ENCODE data around the gene RCE1.

RCE1 gene

DNA sequence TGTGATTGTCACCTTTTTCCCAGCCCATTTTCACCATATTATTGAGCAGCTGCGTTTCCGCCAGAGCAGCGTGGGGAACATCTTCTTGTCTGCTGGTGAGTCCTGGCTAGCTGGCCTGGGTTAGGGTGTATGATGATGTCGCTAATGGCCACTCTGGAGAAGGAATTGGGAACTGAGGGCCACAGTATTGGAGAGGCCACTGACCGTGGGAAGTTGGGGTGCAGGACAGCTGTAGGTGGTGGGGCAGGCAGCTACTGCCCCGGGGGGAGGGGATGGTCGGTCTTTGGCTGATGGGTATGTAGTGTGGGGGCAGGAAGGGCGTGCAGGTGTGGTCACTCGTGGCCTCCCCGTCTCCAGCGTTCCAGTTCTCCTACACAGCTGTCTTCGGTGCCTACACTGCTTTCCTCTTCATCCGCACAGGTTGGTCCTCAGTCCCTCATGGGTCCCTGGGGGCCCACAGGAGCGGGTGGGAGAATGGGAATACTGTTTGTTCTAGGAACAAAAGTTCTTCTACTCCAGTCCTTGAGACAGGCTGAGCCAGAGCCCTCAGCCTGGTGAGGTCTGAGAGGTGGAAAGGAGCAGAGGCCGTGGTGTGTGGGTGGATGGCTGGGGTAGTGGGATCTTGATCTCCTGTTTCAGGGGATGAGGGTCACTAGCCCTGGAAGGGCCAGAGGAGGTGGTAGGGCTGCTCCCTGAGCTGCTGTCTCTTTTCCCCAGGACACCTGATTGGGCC is 2.1 kb downstream of the RCE1 start:
- DNase-seq, result no peak

DNA sequence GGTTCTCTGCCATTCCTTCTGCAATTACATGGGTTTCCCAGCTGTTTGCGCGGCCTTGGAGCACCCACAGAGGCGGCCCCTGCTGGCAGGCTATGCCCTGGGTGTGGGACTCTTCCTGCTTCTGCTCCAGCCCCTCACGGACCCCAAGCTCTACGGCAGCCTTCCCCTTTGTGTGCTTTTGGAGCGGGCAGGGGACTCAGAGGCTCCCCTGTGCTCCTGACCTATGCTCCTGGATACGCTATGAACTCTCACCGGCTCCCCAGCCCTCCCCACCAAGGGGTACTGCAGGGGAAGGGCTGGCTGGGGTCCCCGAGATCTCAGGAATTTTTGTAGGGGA is 2.6 kb downstream of the RCE1 start:
- no peak for DNase-seq

DNA sequence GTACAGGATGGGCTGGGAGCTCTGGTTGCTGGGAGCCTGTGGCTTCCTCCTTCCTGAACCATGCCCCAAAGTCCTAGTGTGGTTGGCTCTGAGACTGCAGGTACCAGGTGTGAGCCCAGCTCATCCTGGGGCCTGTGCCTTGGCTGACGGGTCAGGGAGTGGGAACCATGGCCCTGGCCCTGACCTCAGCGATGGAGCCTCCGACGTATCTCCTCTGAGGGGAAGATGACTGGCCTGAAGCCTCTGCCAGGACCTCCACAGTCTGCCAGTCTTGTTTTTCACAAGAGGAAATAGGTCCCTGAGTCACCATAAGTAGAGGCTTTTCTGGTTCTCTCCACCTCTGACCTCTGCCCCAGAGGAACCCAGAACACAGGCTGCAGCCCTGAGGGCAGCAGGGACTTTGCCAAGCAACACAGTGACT is 3.4 kb downstream of the RCE1 start:
- peak; percentile 27 for DNase-seq

DNA sequence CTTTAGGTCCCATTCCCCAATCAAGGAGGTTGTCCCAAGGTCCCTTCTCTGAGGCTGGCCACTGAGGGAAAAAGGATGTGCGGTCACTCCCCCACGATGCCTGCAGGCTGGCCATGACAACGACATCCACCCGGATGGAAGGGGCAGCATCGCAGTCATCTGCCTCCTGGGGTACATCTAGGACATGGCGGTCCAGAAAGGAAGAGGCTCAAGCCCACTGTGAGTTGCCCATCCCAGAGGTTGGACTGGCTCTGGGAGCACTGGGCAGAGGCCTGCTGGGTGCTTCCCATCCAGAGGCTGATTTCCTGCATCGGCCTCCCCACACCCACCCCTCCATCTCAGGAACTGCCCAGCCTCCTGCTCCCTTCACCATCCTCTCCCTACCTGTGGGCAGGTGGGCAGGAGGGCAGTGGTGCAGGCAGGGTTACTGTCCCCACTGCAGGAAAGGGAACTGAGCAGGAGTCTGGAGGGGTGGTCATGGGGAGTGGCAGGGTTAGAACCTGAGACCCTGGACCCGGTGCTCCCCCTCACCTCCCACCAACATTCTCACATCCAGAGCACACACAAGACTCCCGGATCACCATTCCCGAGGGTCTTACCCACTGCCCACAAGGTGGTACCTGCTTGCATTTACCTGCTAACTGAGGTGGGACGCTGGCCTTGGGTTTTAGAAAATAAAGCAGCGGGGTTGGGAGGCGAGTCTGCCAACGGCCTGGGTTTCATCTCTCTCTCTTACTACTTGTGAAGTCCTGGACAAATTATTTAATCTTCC is 4.4 kb downstream of the RCE1 start:
- DNase-seq, result no peak

DNA sequence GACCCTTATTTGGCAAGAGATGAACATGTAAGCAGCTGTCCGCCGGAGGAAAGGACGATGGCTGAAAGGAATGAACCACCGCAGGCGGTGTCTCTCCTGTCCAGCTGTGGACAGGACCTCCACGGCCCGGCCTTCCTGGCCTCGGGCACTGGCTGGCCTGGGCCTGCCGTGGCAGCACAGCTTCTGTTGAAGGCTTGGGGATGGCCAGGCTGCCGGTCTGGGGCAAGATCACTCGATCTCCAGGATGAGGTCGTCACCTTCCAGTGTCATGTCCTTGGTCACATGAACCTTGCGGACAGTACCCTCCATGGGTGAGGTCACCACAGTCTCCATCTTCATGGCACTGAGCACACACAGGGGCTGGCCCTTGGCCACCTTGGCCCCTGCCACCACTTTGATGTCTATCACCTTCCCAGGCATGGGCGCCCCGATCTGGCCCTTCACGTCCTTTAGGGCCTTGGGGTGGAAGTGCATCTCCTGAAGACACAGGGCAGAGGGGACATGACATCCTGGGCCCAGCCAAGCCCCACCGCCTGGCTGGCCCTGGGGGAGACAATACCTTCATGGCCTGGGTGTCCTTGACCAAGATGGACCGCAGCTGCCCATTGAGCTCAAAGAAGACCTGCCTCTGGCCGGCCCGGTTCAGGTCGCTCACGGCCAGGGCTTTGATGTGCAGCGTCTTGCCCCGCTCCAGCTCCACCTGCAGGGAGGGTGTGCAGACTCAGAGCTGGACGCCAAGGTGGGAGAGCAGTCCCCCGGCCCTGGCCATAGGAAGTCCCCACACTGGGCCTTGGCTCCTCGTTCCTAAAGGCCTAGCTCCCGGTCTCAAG is 5.6 kb downstream of the RCE1 start:
- no peak for DNase-seq

DNA sequence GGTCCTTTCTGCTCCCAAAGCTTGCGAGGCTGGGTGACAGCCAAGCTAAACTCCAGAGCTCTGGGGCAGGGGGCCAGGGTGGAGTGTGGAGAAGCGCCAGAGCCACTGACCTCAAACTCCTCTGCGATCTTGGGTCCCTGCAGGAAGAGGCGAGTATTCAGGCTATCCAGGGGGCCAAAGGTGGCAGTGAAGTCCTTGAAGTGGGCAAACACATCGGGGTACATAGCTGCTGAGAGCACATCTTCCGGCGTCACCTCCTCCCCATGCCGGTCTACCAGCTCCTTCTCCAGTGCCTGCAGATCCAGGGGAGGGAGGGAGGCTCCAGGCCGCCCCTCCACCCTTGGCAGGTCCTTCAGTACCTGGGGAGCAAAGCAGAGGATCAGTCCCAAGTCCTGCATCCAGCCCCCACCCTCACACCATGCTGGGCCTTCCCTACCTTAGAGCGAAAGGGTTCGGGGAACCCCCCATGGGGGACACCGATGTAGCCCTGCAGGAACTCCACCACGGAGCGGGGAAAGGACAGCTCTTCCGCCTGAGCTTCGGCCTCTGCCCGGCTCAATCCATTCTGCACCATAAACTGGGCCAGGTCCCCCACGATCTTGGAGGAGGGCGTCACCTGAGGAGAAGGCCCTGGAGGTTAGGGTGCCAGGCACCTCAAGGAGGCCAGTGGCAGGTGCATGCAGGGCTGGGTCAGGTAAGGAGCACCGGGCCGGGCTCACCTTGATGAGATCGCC is 6.4 kb downstream of the RCE1 start:
- DNase-seq, result no peak

DNA sequence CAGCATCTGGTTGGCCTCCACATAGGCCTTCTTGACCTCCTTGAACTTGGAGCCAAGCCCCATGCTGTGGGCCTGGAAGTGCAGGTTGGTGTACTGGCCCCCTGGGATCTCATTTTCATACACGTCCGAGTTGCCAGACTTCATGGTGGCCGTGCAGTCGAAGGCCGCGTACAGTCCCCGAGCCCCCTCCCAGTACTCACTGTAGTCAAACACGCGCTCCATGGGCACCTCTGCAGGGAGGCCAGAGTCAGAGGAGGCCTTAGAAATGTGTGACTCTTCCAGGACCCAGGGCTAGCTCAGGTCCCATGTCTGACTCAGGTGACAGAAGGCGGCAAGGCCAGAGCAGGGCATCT is 7.0 kb downstream of the RCE1 start:
- no peak for DNase-seq

DNA sequence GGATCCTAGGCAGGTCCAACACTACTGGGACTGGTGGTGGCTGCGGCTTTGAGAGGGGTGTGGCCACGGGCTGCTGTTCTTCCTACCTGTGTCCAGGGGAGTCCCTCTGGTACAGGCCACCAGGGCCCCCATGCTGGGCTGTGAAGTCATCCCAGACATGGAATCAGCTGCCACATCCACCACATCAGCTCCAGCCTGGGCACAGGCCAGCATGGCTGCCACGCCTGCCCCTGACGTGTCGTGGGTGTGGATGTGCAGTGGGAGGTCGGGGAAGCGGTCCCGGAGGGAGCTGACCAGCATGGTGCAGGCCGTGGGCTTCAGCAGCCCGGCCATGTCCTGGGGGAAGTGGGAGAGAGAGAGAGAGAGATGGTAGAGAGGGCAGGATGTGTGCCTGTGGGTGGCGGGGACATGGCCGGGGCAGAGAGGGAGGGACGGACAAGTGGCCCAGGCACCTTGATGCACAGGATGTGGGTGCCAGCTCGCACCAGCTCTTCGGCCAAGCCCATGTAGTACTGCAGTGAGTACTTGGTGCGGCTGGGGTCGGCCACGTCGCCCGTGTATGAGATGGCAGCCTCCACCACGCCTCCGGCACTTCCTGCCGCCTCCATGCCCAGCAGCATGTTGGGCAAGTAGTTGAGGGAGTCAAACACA is 7.5 kb downstream of the RCE1 start:
- no peak for DNase-seq

DNA sequence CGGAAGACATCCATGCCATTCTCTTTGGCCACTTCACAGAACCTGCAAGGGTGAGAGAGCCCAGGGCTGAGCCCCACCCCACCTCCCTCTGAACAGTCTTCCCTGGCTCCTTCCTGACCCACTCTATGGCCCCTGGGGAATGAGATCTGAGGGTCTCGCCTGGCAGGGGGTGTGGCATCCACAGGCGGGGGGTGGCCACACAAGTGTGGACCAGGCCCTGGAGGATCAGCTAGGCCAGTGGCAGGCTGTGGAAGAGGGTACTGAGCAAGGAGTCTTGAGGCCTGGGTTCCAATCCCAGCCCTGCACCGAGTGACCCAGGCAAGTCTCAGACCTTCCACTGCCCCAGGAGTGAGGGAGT is 8.0 kb downstream of the RCE1 start:
- no peak for DNase-seq

DNA sequence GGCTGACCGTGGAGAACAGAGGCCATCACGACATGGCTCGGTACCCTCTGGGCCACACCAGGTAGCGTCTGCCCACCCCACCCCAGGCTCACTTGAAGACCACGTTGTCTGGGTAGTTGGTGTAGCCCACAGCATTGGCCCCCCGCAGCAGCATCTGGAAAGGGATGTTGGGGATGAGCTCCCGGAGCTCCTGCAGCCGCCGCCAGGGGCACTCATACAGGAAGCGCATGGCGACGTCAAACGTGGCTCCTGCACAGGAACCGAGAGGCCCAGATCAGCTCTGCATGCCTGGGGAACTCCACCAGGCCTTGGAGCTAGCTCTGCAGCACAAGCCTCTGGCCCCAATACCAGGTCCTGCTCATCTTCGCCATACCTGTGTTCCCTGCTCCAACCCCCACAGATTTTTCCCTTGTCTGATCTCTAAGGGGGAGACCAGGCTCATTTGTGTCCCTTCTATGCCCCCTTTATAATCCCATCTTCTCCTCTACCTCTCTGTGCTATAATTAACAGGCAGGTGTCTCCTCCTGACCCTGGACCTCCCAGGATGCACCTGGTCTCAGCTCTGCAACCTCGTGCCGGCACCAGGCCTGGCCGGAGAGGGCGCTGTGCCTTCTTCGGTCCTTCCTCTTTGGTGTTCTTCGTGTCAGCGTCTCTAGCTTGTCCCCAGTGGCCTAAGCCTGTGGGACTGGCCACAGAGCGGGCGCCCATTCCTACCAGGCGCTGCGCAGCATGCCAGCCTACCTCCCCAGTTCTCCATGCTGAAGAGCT is 8.6 kb downstream of the RCE1 start:
- DNase-seq, result no peak

DNA sequence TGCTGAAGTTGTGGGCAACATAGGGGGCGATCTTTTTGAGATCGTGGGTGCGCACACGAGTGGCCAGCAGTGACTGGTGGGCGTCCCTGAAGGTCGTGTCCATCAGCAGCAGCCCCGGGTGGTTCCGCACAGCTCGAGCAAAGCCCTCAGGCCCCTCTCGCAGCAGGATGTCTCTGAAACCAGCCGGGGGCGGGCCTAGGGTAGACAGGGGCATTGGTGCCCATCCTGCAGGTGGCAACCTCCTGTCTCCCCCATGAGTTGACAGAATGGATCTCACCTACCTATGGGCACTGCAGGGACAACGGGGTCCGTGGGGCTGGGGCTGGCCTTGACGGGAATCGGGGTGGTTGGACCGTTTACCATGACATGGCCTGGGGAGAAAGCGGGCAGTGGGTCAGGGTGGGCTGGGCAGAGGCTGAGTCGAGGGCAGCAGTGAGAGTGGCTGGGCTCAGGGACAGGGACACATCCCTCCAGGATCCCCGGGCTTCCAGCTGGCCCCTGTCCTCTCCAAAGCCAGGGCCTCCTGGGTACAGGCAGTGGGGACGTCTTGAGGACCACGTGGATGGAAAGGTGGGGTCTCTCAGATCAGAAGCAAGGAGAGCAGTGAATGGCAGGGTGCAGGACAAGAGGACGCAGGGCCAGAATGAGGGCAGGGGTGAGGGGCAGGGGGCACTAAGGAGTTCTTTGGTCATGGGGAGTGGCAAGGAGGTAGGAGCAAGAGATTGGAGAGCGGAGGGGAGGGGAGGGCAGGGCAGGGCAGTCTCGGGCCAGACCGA is 9.4 kb downstream of the RCE1 start:
- DNase-seq, result no peak

DNA sequence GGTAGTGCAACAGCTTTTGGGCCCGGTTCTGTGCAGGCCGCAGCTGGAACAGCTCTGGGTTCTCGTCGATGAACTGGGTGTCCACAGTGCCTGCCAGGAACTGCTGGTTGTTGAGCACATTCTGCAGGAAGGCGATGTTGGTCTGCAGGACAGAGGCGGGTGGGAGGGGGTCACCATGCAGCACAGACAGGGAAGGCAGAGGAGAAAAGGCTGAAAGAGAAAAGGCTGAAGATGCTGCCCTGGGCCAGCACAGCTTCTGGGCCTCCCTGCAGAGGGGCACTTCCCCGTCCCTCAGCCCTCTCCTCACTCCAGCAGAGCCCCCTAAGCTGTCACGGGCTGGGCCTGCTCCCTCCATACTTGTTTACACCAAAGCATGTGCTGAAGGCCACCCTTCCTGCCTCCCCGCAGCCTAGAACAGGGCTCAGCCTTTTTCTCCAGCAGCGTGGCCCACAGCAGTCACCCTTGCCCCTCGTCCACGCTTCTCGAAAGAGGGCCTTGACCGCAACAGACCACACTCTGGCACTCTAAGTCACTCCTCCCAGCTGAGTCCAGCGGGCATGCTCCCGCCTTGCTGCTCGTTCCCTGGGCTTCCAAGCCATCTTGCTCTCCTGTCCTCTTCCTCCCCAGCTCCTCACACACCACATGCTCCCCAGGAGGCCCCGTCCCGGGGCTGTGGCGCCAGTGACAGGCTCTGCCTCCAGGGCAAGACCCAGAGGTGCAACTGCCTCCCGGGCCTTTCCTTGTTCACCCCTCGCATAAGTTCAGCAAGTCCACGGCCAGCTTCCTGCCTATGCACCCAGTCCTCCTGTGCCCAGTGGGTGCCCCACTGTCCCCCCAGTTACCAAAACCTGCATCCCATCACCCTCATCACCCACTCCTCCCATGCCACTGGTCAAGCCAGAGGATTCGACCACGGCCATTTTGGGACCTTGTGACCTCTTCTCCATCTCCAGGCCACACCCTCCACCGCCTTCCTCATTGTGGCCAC is 10.3 kb downstream of the RCE1 start:
- DNase-seq, result no peak

DNA sequence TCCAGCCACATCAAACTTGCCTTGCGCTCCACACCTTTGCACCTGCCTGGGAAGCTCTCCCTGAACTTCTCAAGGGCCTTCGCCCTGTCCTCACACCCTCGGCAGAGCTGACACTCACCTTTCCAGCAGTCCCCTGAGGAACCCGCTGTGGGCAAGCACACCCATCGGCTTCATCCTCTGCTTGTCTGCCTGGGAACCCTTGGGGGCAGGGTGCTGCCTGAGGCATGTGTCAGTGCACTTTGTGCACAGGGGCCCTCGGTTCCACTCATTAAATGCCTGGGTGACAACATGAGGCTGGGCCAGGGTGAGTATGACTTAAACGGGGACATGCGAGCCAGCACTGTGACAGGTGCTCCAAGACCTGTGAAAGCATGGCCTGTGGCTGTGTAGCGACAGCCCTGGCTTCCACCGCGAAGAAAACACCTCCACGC is 11.0 kb downstream of the RCE1 start:
- no peak for DNase-seq

DNA sequence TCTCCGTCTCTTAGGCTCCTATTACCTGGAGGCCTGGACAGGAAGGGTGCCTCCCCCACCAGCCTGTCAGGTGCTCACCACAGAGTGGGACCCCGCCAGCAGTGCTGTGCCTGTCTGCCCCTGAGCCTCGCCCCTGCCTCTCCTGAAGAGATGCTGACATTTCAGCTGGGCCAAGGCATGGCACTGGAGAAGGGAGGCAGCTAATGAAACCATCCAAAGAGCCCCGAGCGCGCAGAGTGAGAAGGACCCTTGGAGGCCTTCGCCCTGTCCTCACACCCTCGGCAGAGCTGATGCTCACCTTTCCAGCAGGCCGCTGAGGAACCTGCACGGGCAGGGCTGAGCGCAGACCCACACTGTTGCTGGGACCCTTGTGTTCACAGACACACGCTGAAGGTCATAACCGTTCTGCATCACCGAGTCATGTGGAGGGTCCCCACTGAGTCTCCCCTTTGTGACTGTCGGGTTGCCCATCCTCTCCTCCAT is 11.5 kb downstream of the RCE1 start:
- no peak for DNase-seq

DNA sequence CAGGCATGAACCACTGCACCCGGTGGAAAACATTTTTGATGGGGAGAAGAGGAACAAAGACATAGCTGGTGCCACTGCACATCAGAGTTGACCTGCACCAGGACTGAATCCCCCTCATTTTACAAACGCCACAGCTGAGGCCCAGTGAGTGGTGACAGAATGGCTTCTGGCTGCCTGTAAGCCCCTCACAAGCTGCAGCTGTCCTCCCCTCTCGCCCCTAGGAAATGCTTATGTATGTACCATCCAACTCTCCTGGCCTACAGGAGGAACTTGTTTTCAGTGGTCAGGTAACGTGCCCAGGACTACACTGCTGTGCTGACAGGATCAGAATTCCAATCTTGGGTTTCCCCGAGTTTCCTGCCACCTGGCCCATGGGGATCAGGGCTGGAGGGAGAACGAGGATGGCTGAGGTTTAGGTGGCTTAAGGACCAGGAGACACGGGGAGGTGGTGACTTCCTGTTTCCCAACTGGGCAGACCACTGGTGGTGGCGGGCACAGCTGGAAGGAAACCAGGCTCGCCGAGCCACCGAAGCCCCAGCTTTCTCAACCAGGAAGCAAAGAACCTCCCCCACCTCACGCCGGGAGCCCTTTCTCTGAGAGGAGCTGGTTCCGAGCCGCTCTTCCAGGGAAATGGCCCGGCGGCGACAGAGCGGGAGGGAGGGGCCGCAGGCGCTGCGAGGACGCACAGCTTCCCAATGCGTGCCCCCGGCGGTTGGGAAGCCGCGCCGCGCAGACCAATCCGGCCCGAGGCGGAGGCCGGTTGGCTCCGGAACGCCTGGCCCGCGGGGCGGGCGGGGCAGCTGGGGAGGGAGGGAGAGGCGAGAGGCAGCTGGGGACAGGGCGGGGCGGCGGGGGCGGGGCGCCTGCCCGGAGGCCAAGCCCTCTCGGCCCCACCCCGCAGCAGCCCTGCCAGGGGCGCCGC is 12.6 kb downstream of the RCE1 start:
- DNase-seq, result peak; percentile 87

DNA sequence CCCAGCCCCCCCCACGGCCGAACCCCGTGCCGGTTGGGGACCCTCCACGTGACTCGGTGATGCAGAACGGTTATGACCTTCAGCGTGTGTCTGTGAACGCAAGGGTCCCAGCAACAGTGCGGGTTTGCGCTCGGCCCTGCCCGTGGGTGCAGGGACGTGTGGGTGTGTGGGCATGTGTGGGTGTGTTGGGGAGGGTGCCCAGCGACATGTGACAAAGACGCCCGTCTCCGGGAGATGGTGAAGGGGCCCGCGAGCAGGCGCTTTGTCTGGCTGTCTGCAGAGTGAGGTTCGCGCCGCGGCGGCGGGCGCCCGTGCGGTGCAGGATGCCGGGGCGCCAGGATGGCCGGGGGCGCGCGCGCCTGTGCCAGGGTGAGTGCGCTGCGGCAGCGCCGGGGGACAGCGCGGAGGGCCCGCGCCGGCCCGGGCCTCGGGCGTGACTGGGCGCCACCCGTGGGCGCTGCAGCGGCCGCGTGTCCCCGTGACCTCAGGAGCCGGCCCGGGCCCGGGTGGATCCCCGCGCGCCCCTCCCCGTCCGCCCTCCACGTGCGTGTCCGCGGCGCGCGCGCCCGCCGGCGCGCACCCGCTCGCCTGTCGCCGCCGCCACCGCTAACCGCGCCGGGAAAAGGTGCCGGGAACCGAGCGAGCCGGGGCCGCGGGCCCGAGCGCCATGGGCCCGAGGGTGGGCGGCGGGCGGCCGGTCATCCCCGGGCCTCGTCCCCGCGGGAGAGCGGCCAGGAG is 13.4 kb downstream of the RCE1 start, which contains the start of gene LRFN4:
TSS of gene LRFN4 (plus strand) at position 569 of the 738 bp plus-strand sequence. CDS start 681 bp downstream, outside the sequence.
- DNase-seq, result peak; percentile 46

DNA sequence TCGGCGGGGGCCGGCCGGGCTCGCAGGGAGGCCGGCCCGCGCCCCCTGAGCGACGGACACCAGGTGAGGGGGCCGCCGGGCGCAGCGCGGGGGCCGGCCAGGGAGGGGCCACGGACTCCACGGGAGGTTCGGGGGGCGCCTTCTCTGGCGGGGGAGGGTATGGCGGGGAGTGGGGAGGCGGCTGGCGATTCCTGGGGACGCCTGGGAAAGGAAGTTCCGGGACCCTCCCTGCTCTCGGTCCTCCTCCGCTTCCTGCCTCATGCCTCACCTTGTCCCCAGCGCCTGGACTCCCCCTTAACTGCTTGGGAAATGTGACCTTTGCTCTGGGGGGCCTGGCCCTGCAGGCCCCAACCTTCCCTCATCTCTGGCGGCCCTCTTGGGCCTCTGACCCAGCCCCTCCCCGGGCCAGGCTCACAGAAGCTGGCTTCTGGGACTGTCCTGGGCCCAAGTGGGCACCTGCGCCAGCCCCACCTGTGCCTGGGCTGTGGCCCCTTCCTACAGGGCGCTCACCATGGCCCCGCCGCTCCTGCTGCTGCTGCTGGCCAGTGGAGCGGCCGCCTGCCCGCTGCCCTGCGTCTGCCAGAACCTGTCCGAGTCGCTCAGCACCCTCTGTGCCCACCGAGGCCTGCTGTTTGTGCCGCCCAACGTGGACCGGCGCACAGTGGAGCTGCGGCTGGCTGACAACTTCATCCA is 14.1 kb downstream of the RCE1 start:
- DNase-seq, result no peak
